Brain microvascular endothelial cell (primary cell): ENCODE results near the gene COL4A1.

Source experiments
- DNase-seq: peaks from one replicate; pipeline ENCODE4 v3.0.0-alpha.2; 2020
- H3K27ac ChIP-seq: fragments of 250-450 bp; sonication (Bioruptor Pico); 2 replicates; pipeline ENCODE4 v1.5.1; 2020; ENCODE audit warnings: mild to moderate bottlenecking, moderate library complexity
- H3K27me3 ChIP-seq: fragments of 250-450 bp; sonication (Bioruptor Pico); replicated peaks from 2 replicates; pipeline ENCODE4 v1.5.1; 2020; ENCODE audit warnings: mild to moderate bottlenecking
- H3K36me3 ChIP-seq: fragments of 250-450 bp; sonication (Bioruptor Pico); replicated peaks from 2 replicates; pipeline ENCODE4 v1.5.1; 2020; ENCODE audit warnings: mild to moderate bottlenecking
- H3K4me3 ChIP-seq: 2 replicates; pipeline ENCODE4 v1.5.1; 2011; ENCODE audit warnings: low read depth, mild to moderate bottlenecking, control low read depth, low read length, moderate library complexity
- CTCF ChIP-seq: IDR thresholded peaks from 2 replicates; pipeline ENCODE4 v1.5.1; 2011; ENCODE audit warnings: low read depth, mild to moderate bottlenecking, moderate library complexity, low read length, control low read depth, inconsistent platforms; ENCODE audit errors: missing control alignments
- in situ Hi-C: cut with HindIII; loops from 2 replicates; pipeline ENCODE4 v1.10.0; 2017; ENCODE audit warnings: low sequenced_read_pairs, low pct_ligation_motif_present

The COL4A1 gene

GRCh38 chr13:110234532-110234931 is 72.4 kb downstream of the COL4A1 start:
- TF ChIP-seq CTCF, result no peak
- no peak for DNase-seq
- Histone ChIP-seq H3K27me3 (no peaks in the 10 kb centered on the region), H3K36me3 (peaks cover 47% of the 10 kb centered on the region), H3K27ac (peak overlapping the region; percentile 94), H3K4me3 (no peak overlapping the region)
- in situ Hi-C loops, result no loop called here

- peaks cover 50% of the 10 kb centered on the region for H3K36me3 ChIP-seq
- in situ Hi-C loops, result no loop called here
- peak overlapping the region; percentile 94 for H3K27ac ChIP-seq
- no peak for DNase-seq
- no peaks in the 10 kb centered on the region for H3K27me3 ChIP-seq
- TF ChIP-seq CTCF, result no peak
- H3K4me3 ChIP-seq, result no peak overlapping the region
Observed at GRCh38 chr13:110233951-110234280, 73.0 kb downstream of the COL4A1 start.

GRCh38 chr13:110233181-110233950 is 73.6 kb downstream of the COL4A1 start:
- Histone ChIP-seq H3K4me3 (no peak overlapping the region), H3K27me3 (no peaks in the 10 kb centered on the region), H3K27ac (peak overlapping the region; percentile 94), H3K36me3 (peaks cover 47% of the 10 kb centered on the region)
- TF ChIP-seq CTCF, result no peak
- in situ Hi-C loops, result no loop called here
- DNase-seq, result peak; percentile 87

GRCh38 chr13:110232756-110233155 is 74.2 kb downstream of the COL4A1 start:
- no peak for TF ChIP-seq CTCF
- no peak for DNase-seq
- Histone ChIP-seq H3K4me3 (no peak overlapping the region), H3K36me3 (peaks cover 44% of the 10 kb centered on the region), H3K27me3 (no peaks in the 10 kb centered on the region), H3K27ac (peak overlapping the region; percentile 94)
- in situ Hi-C loops, result no loop called here

GRCh38 chr13:110232142-110232541 is 74.8 kb downstream of the COL4A1 start:
- no peak overlapping the region for H3K4me3 ChIP-seq
- in situ Hi-C loops, result no loop called here
- DNase-seq, result no peak
- no peak for TF ChIP-seq CTCF
- H3K27me3 ChIP-seq, result no peaks in the 10 kb centered on the region
- H3K36me3 ChIP-seq, result peaks cover 41% of the 10 kb centered on the region
- H3K27ac ChIP-seq, result peak overlapping the region; percentile 94
